CD14-positive monocyte (primary cell): ENCODE measurements around the gene DDX51. TPM values are rescaled to one million over a fixed set of nuclear protein-coding genes. Genes with fewer than 3 reads are reported as not detected.

Source experiments
- DNase-seq, 3 donors: peaks; one replicate each; pipeline ENCODE4 v3.0.0-alpha.2; 2011 to 2022
- H2AFZ ChIP-seq: 2 replicates; pipeline ENCODE4 v1.6.0; 2012; ENCODE audit warnings: mild to moderate bottlenecking, low read depth, low read length, inconsistent platforms; ENCODE audit not compliant: insufficient read depth, poor library complexity, severe bottlenecking
- H3K27ac ChIP-seq, 2 donors: 1 replicate in 1 of 2; 2 replicates in 1 of 2; pipeline ENCODE4 v1.5.1; 2012 to 2013; ENCODE audit warnings: low read length in 2 of 2, control low read depth in 1 of 2, inconsistent platforms in 1 of 2, low read depth in 1 of 2, mild to moderate bottlenecking in 1 of 2
- H3K27me3 ChIP-seq, 2 donors: one replicate each; pipeline versions ENCODE4 v1.6.0 to v1.6.1; 2011 to 2013; ENCODE audit warnings: low read length in 2 of 2; ENCODE audit not compliant: control insufficient read depth in 2 of 2, insufficient read depth in 2 of 2
- H3K36me3 ChIP-seq, 2 donors: replicated peaks in 1 of 2; 1 replicate in 1 of 2; 2 replicates in 1 of 2; pipeline versions ENCODE4 v1.5.1 to v1.6.1; 2012 to 2013; ENCODE audit warnings: low read length in 2 of 2, control low read depth in 1 of 2, inconsistent platforms in 1 of 2, mild to moderate bottlenecking in 1 of 2; ENCODE audit not compliant: insufficient read depth in 2 of 2, control insufficient read depth in 1 of 2
- H3K4me1 ChIP-seq, 2 donors: 1 replicate in 1 of 2; 2 replicates in 1 of 2; pipeline versions ENCODE4 v1.5.1 to v1.6.1; 2012 to 2013; ENCODE audit warnings: low read length in 2 of 2, control low read depth in 1 of 2, inconsistent platforms in 1 of 2, mild to moderate bottlenecking in 1 of 2, moderate library complexity in 1 of 2; ENCODE audit not compliant: insufficient read depth in 2 of 2, control insufficient read depth in 1 of 2
- H3K4me2 ChIP-seq: replicated peaks from 2 replicates; pipeline ENCODE3; 2012; ENCODE audit warnings: low read length, moderate library complexity, mild to moderate bottlenecking; ENCODE audit not compliant: poor library complexity, severe bottlenecking; ENCODE audit errors: extremely low read depth
- H3K4me3 ChIP-seq, 3 experiments: fragments of 200-600 bp in 1 of 3; sonication (generic) in 1 of 3; replicated peaks in 1 of 3; 1 replicate in 2 of 3; 2 replicates in 1 of 3; pipeline ENCODE4 v1.5.1; 2011 to 2013; ENCODE audit warnings: low read length in 3 of 3, mild to moderate bottlenecking in 3 of 3, control low read depth in 2 of 3, low read depth in 2 of 3, inconsistent platforms in 1 of 3, moderate library complexity in 1 of 3
- H3K79me2 ChIP-seq: 2 replicates; pipeline ENCODE4 v1.6.0; 2012; ENCODE audit warnings: mild to moderate bottlenecking, control low read depth, inconsistent platforms, low read length, moderate library complexity; ENCODE audit not compliant: insufficient read depth
- H3K9ac ChIP-seq: 2 replicates; pipeline ENCODE4 v1.6.0; 2017; ENCODE audit warnings: low read length, mild to moderate bottlenecking; ENCODE audit not compliant: insufficient read depth, poor library complexity, severe bottlenecking
- H3K9me3 ChIP-seq, 2 donors: replicated peaks in 1 of 2; 1 replicate in 1 of 2; 2 replicates in 1 of 2; pipeline versions ENCODE4 v1.5.1 to v1.6.1; 2012 to 2013; ENCODE audit warnings: low read length in 2 of 2, control low read depth in 1 of 2; ENCODE audit not compliant: control insufficient read depth in 1 of 2, insufficient read depth in 1 of 2
- H4K20me1 ChIP-seq: 2 replicates; pipeline ENCODE4 v1.6.0; 2012; ENCODE audit warnings: mild to moderate bottlenecking, low read length, control low read depth, moderate library complexity; ENCODE audit not compliant: insufficient read depth
- H3K27ac Mint-ChIP-seq, 7 donors: one replicate each; pipeline ENCODE4 v1.8.0; 2020; ENCODE audit warnings: mild to moderate bottlenecking in 7 of 7, mixed read lengths in 7 of 7, moderate library complexity in 6 of 7, inconsistent platforms in 2 of 7
- H3K27me3 Mint-ChIP-seq, 3 donors: one replicate each; pipeline ENCODE4 v1.8.0; 2021 to 2022; ENCODE audit warnings: low read depth in 3 of 3, mild to moderate bottlenecking in 3 of 3, mixed read lengths in 3 of 3, moderate library complexity in 3 of 3, inconsistent platforms in 1 of 3
- H3K36me3 Mint-ChIP-seq, 2 donors: one replicate each; pipeline ENCODE4 v1.8.0; 2020; ENCODE audit warnings: mixed read lengths in 2 of 2, inconsistent platforms in 1 of 2, mild to moderate bottlenecking in 1 of 2
- H3K4me1 Mint-ChIP-seq: one replicate; pipeline ENCODE4 v1.8.0; 2020; ENCODE audit warnings: mild to moderate bottlenecking, mixed read lengths
- H3K4me3 Mint-ChIP-seq, 2 donors: one replicate each; pipeline ENCODE4 v1.8.0; 2020; ENCODE audit warnings: mild to moderate bottlenecking in 2 of 2, mixed read lengths in 2 of 2, moderate library complexity in 1 of 2
- H3K9me3 Mint-ChIP-seq, 7 donors: one replicate each; pipeline ENCODE4 v1.8.0; 2020 to 2022; ENCODE audit warnings: mixed read lengths in 7 of 7, mild to moderate bottlenecking in 6 of 7, moderate library complexity in 6 of 7, inconsistent platforms in 2 of 7
- WGBS: methylation state at CpG from one replicate; pipeline ENCODE4 v1.1.5; 2013; ENCODE audit warnings: missing lambda C conversion rate; ENCODE audit not compliant: insufficient coverage; 5-methylcytosine and 5-hydroxymethylcytosine counted together
- intact Hi-C, 2 donors: fragments of 100-400 bp; cut with micrococcal nuclease; formaldehyde crosslinking; loops; one replicate each; pipeline versions ENCODE4 v1.15.0 to v1.15.1; 2023
- polyA plus RNA-seq, 3 donors: library from polyadenylated mRNA; depleted of rRNA in 1 of 3; unstranded in 2 of 3; stranded (reverse) in 1 of 3; fragments of 300-500 nt in 2 of 3; fragments of >200 nt in 1 of 3; fragmentation: Illumina TruSeq in 2 of 3; gene quantifications; 1 replicate in 2 of 3; 2 replicates in 1 of 3; pipeline ENCODE4 v1.2.3, GENCODE V29; 2012 to 2021
- TF ChIP-seq, protein P1 (sequence below): fragments of 200-600 bp; IDR thresholded peaks from one replicate; pipeline ENCODE4 v1.8.0; 2022; ENCODE audit warnings: antibody characterized with exemption, mild to moderate bottlenecking

The DDX51 gene
- polyA plus RNA-seq, 3 donors = 1.7 to 24.9 (median 2.7) TPM

DNA sequence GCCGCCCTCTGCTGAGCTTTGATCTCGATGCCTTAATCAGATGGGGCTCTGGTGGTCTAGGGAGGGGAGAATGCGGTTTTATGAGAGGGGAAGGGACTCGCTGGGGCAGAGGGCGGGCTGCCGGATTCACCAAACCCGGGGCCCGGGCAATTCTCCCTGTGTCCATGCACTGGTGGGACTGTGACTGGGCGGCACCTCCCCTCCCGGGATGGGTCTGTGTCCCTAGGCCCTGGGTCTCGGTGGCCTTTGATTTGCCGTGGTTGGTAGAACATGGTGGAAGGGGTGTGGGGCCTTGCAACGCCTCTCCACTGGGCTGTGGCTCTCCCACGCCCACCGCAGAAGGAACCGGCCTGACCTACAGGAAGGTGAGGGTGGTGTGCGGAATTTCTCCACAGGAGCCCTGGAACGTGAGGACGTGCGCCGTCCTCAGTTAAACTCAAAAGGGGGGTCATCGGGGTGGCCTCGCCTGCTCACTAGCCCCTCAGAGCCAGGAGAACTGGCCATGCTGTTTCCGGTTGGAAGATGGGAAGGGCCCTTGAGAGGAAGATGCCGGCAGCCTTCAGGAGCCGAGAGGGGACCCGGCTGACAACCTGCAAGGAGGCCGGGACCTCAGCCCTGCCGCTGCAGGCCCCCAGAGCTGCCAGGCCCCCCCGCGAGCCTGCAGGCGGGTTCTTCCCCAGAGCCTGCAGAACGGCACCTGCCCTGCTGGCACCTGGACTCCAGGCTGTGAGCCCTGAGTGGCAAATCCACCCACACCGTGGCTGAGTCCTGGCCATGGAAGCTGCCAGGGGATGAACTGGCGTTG is 43.7 kb upstream of the DDX51 start:
- Histone ChIP-seq H2AFZ (no peak overlapping the region), H3K36me3 (no peaks in the 10 kb centered on the region), H3K4me2 (no peak overlapping the region), H3K27me3 (peaks cover 0 to 59% of the 10 kb centered on the region in 2 donors), H3K4me3 (no peak overlapping the region), H3K9me3 (peaks cover 0 to 9% of the 10 kb centered on the region in 2 donors), H3K4me1 (peaks cover 32 to 40% of the 10 kb centered on the region in 2 donors), H3K27ac (no peak overlapping the region), H3K9ac (no peak overlapping the region), H4K20me1 (no peaks in the 10 kb centered on the region), H3K79me2 (no peaks in the 10 kb centered on the region)
- peaks cover 2 to 29% (median 12%) of the 10 kb centered on the region in 7 donors for H3K9me3 Mint-ChIP-seq
- no peak for DNase-seq
- peaks cover 13 to 75% (median 46%) of the 10 kb centered on the region in 3 donors for H3K27me3 Mint-ChIP-seq
- peak overlapping the region in 1 of 7 donors; percentile 57 for H3K27ac Mint-ChIP-seq
- H3K4me3 Mint-ChIP-seq = peak overlapping the region; percentile 45 to 55
- TF ChIP-seq, protein P1, sequence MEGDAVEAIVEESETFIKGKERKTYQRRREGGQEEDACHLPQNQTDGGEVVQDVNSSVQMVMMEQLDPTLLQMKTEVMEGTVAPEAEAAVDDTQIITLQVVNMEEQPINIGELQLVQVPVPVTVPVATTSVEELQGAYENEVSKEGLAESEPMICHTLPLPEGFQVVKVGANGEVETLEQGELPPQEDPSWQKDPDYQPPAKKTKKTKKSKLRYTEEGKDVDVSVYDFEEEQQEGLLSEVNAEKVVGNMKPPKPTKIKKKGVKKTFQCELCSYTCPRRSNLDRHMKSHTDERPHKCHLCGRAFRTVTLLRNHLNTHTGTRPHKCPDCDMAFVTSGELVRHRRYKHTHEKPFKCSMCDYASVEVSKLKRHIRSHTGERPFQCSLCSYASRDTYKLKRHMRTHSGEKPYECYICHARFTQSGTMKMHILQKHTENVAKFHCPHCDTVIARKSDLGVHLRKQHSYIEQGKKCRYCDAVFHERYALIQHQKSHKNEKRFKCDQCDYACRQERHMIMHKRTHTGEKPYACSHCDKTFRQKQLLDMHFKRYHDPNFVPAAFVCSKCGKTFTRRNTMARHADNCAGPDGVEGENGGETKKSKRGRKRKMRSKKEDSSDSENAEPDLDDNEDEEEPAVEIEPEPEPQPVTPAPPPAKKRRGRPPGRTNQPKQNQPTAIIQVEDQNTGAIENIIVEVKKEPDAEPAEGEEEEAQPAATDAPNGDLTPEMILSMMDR = no peak
- peaks cover 4 to 5% of the 10 kb centered on the region in 2 donors for H3K36me3 Mint-ChIP-seq
- H3K4me1 Mint-ChIP-seq = peaks cover 29% of the 10 kb centered on the region
- WGBS = 97% methylated on average over 33 of the region's 35 CpGs
- intact Hi-C loops = no loop called here

DNA sequence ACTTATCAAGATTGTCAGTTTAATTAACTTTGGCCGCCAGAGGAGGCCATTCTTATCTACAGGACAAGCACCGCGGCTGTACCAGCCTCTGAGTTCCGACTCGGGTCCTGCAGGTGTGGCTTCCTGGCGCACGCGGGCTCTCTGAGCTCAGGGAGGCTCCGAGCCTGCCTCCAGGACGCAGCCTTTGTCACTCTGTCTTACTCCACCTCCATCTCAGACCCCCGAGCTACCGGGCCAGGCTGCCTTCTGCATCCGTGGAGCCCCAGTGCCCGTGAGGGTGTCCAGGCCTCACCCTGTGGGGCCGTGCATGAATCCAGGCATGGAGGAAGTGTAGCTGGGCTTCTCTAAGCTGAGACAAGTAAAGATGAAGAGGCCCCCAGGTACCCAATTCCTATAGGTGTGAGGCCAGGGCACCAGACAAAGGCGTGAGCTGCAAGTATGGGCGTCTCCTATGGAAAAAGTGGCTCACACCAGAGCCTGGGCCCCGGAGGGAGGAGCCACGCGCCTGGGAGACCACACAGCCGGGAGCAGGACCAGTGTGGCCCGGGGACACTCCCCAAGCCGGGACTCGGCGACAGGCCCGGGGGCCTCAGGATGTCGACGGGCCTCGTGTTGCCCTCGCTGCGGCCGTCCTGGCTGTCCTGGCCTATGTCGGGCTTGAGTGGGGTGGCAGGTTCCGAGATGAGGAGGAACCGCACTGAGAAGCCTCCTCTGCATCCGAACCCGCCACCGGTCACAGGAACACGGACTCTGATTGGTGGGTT is 42.9 kb upstream of the DDX51 start:
- no peak overlapping the region for H3K27ac ChIP-seq
- H3K4me3 ChIP-seq = peak overlapping the region in 1 of 3 experiments; percentile 64
- Mint-ChIP-seq H3K36me3 (peaks cover 4 to 5% of the 10 kb centered on the region in 2 donors), H3K27ac (peak overlapping the region in 1 of 7 donors; percentile 78), H3K4me1 (peaks cover 29% of the 10 kb centered on the region), H3K4me3 (peak overlapping the region; percentile 82 to 94), H3K27me3 (peaks cover 16 to 76% (median 46%) of the 10 kb centered on the region in 3 donors), H3K9me3 (peaks cover 0 to 25% (median 8%) of the 10 kb centered on the region in 7 donors)
- WGBS = 73% methylated on average over 34 of the region's 39 CpGs
- H3K36me3 ChIP-seq = no peaks in the 10 kb centered on the region
- TF ChIP-seq, protein P1 = no peak
- peaks cover 0 to under 1% of the 10 kb centered on the region in 2 donors for H3K9me3 ChIP-seq
- intact Hi-C loops = no loop called here
- H3K79me2 ChIP-seq = no peaks in the 10 kb centered on the region
- peaks cover 0 to 58% of the 10 kb centered on the region in 2 donors for H3K27me3 ChIP-seq
- no peaks in the 10 kb centered on the region for H4K20me1 ChIP-seq
- no peak overlapping the region for H3K9ac ChIP-seq
- H3K4me1 ChIP-seq = peaks cover 32 to 40% of the 10 kb centered on the region in 2 donors
- H3K4me2 ChIP-seq = peak overlapping the region; percentile 84
- H2AFZ ChIP-seq = peak overlapping the region; percentile 78
- no peak for DNase-seq
